Stimulated activated CD8-positive, alpha-beta memory T cell treated with anti-CD3 and anti-CD28 coated beads, Interleukin-12 subunit alpha, Interleukin-12 subunit beta, amount 100 ng/mL, for 1 hour (primary cell): ENCODE measurements around the gene ALDH8A1.
"Not testable (repeated sequence)": the region's sequence is repeated elsewhere in the genome, so short reads cannot be mapped to it uniquely, and the experiment has no call there.

Source experiments
- DNase-seq: peaks from one replicate; pipeline ENCODE4 v3.0.0-alpha.2; 2020; ENCODE audit warnings: low read depth

Gene ALDH8A1

DNA sequence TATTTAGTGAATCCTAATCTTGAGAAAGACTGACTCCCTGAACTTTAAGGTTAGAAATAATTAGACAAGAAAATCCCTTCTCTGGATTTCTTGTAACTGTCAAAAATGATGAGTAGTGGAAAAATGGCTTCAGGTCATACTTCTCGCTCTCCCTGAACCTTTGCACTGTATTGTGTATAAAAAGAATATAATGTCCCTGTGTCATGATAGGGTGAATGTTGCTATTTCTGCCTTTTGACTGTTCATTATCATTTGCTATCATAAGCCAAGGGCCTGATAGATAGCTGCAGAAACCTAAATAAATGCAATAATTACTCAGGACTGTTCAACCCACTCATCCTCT is 39.3 kb downstream of the ALDH8A1 start:
- DNase-seq: no peak

DNA sequence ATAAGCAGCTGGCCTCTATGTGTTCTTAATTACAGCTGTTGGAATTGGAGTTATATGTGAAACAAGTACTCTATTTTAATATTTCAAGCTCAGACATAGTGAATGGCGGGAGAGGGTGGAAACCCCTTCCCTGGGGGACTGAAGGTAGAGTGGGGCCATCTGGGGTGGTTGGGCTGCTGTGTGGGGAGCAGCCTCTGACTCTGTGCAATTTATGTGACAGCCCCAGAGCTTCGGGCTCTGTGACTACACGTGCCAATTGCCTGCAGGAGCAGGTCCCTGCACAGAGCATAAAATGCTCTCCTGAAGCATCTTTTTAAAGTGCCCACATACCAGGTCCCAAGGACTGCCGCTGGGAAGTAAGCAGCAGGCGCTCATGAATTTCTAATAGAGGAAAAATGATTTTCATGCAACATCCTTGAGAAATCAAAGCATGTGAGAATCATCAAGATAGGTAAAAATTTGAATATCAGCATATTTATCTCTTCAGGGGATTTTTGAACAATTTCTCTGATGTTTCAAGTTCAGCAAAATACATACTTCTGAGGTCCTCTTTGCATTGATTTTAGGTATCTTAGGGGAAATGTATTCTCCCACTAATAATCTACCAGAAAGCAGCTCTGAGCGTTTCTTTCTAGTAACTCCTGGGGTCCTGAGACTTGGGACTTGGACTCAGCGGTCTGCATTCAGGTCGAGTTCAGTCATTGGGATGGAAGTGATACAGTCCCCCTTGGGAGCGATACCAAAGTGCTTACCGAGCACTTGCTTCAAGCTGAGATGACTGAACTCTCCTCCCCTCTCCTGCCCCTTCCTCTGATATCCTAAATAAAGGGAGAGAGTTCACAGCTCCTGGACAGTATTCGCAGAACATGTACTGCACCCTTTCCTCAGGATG is 40.0 kb downstream of the ALDH8A1 start:
- DNase-seq: no peak

DNA sequence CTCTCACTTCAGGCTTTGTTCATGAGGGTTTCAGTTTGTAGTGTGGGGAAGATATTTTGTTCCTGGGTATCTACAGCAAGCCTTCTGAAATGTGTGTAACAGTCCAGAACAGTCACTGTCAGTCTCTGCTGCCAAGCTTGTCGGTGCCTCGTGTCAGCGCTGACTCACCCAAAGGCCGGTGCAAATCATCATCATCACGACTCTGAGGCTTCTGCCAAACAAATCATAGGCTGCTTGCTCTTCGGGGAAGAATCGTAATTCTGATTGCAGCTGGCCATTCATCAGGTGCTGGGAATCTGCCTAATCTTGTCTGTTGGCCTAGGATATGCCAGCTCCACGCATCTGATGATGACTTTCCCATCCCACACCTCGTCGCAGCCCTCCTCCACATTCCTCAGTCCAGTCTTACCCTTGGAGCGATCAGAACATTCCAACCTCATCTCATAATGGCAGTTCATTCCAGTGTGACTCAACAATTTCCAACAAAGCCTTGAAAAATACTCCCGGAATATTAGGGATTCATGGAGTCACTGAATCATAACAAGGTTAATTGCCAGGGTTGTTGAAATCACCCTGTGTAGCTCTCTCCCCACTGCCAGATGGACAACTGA is 40.9 kb downstream of the ALDH8A1 start:
- DNase-seq: no peak

DNA sequence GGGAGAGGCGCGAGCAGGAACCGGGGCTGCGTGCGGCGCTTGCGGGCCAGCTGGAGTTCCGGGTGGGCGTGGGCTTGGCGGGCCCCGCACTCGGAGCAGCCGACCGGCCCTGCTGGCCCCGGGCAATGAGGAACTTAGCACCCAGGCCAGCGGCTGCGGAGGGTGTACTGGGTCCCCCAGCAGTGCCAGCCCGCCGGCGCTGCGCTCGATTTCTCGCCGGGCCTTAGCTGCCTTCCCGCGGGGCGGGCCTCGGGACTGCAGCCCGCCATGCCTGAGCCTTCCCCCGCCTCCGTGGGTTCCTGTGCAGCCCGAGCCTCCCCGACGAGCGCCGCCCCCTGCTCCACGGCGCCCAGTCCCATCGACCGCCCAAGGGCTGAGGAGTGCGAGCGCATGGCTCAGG is 45.2 kb downstream of the ALDH8A1 start:
- not testable (repeated sequence) for DNase-seq

DNA sequence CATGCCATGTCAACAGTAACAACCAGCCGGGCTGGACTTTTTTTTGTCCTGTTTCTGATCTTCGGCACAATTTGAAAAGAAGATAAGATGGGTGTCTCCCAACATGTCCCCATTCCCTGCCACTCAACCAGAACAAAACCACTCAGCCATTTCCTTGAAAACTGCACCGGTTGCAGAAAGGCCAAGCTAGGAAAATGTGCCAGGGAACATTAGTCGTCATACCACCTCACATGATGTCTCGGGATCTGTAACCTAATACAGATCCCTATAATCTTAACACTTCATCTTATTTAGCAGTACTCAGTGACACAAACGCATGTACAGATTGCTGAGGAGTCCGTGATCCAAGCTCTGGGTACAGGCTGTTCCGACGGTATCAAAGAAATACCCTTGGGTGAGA is 46.5 kb downstream of the ALDH8A1 start:
- DNase-seq: no peak

DNA sequence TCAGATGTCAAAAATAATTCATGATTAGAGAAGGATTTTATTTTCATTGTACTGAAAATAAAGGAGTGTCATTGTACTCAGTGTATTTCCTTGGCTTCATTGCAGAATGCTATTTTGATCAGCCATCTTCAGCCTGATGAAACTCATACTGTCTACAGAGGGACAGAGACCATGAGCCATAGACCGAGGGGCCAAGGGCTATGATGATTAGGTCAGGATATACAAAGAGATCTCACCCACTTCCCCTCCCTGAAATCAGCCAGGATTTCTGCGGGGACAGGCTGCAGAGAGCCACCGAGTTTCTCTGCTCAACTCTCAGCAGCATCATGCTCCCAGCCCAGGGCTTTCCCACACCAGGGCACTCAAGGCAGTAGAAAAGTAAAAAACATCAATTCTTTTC is 47.0 kb downstream of the ALDH8A1 start:
- no peak for DNase-seq

DNA sequence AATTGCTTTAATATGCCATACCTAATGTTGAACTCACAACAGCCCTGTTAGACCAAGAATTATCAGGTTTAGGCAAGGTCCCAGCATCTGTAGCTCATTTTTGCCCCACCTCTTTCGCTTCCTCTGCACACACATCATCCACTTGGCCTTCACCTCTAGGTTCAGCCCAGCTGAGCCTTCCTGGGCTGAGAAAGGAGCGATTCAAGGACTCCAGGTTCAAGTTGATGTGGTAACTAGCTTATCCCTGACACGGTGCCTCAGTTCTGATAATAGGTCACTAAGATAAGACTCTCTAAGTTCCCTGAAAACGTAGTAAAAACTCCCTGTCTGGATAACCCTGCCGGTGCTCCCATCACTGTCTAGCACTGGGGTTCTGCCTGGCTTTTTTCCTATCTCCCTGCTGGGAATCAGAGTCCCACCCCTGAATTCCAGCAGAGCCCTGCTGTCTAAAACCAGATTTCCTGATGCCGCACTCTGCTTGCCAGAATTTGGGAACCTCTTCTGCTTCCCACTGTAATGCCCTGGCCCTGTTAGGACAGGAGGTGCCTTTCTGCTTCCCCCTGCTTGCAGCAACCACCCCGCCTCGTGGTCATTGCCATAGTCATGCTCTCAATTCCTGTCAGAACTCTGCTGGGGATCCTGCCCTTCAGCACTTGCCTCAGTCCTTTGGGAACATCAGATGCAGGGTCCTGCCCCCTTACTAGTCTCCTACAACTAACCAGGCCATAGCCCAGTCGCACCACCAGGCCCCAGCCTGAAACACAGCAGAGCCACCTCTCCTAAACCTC is 47.6 kb downstream of the ALDH8A1 start:
- DNase-seq: no peak

DNA sequence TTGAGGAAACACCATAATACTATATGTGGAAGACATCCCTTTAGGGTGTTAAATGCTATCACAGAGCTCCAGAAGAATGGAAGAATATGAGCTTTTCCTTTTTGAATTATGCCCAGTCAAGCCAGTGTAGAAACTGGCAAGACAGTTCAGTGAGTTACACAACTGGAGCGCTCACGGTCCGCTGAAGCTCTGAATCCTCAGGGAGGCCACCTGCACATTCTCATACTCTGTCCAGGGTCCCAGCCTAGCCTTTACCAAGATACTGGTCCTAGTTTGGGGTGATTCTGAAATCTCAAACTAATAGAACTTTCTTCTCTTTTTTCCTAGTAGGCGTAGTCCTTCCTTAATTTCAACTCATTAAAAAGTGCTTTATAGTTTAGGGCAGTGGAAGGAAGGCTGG is 51.3 kb downstream of the ALDH8A1 start:
- no peak for DNase-seq

DNA sequence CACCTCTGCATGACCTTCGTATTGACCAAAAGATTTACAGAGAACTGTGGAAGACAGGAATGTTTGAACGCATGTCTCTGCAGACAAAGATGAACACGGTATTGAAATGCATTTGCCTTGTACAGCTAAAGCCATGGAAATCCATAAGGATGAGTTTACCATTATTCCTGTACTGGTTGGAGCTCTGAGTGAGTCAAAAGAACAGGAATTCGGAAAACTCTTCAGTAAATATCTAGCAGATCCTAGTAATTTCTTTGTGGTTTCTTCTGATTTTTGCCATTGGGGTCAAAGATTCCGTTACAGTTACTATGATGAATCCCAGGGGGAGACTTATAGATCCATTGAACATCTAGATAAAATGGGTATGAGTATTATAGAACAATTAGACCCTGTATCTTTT is 51.7 kb downstream of the ALDH8A1 start:
- DNase-seq: not testable (repeated sequence)

DNA sequence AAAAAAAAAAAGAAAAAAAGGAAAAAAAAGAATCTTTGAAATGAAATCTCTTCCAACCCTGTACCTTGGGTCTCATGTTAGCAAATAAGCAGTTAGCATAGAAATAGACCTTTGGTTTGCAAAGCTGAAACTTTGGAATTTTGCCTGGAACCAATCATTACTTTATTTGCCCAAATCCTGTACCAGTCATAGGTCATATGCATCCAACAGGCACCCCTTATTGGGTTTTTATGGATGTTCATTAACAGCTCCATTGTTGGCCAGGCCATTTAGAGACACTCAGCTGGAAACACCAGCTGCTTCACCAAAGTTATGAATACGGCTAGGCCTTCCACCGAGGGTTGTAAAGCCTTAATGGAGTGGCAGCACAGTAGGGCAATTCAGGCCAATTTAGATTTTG is 53.0 kb downstream of the ALDH8A1 start:
- no peak for DNase-seq

DNA sequence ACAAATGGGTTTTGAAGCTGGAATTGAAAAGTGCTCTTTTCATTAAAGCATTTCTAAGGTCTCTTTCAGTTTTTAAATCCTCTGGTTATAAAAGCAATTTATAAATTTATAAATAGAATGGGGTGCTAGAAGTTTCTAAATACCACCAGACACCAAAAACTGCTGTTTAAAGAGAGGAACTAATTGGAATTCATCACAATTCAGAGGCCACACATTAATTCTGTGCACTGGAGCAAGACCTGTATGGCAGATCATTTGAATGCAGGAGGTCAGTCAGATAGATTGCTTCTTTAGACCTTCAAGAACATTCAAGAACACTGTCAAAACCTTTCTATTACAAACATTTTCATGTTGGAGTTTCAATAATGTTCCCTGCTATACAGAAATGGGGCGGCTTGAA is 55.1 kb downstream of the ALDH8A1 start:
- no peak for DNase-seq

DNA sequence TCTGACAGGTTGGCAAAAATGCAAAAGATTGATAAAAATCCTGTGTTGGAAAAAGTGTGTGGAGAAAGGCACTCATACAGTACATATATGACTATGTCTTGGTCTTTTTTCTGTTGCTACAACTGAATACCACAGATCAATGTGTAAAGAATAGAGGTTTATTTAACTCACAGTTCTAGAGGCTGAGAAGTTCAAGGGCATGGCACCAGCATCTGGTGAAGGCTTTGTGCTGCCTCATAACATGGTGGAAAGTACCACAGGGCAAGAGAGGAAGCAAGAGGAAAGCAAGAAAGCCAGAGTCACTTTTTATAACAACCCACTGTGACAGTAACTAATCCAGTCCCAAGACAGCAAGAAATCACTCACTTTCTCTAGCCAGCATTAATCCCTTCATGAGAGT is 57.5 kb downstream of the ALDH8A1 start:
- no peak for DNase-seq

DNA sequence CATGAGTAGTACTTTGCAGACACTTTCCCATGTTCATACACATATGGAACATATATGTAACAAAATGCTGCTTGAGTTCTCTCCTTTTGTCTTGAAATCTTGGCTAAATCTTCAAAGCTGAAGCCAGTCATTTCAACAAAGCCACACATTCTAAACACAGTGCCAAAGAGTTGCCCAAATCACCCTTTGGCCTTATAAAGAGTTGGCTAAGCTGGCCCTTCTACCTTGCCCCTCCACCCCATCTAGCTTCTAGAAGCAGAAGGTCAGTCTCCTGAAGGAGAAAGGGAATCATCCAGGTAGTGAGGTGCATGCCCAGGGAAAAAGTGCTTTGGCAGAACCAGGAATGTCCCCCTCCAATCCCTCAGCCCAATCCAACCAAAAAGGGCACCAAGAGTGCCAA is 58.3 kb downstream of the ALDH8A1 start:
- no peak for DNase-seq

DNA sequence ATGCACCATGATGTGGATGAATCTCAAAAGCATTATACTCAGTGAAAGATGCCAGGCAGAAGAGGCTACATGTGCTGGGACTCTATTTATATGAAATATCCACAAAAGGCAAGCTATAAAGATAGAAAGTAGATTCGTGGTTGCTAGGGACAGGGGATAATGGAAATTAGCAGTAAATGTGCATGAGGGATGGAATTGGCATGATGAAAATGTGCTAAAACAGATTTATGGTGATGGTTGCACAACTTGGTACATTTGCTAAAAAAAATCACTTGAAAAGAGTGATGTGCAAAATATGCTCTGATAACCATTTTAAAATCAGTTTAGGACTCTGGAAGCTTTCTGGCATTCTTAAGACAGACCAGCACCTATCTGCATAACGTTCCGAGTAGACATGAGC is 61.6 kb downstream of the ALDH8A1 start:
- DNase-seq: no peak

DNA sequence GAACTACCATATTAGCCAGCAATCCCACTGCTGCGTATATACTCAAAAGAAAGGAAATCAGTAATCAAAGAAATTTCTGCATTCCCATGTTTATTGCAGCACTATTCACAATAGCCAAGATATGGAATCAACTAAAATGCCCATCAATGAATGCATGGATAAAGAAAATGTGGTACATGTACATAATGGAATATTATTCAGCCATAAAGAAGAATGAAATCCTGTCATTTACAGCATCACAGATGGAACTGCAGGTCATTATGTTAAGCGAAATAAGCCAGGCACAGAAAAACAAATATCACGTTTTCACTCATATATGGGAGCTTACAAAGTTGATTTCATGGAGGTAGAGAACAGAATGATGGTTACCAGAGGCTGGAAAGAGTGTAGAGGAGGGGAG is 65.1 kb downstream of the ALDH8A1 start:
- DNase-seq: no peak

DNA sequence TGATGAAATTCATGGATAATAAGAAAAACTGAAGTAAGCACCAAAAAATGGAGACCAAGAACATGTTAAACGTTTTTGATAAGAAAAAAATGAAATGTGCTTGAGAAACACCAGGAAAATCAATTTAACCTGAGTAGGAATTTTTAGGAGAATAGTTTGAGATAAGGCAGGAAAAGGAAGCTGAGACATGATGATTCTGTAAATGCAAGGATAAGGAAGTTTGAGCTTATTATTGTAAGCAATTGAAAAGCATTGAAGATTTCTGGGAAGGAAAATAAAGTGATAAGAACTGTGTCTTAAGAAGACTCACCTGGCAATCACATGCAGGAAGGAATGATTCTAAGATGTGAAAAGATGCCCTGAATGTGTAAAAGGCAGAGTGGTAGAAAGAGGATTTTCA is 66.6 kb downstream of the ALDH8A1 start:
- DNase-seq: no peak

DNA sequence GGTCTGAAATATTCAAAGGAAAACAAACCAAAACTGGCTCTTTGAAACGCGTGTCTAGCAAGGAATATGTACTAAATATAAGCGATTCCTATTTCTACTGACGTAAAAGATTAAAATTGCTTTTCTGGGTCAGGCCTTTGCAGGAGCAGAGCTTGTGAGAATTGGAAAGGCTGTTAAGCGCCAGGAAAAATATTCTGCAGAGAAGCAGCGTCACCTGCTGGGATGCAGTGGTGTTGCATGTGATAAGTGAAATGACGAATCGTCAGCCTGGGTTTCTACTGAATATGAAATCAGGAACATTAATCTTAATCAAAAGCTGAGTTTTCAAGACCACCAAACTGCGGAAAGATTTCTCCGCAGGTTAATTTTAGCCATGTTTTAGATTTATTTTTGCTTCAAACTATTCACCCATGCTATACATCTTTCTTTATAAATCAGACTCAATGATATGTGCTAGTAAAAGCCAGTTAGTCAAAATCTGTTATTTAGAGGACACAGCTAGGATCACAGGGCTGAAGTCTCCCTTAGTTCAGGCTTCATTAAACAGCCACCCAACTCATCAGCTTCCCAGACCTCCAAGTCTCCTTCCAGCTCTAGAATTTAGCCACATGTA is 67.4 kb downstream of the ALDH8A1 start:
- DNase-seq: no peak

DNA sequence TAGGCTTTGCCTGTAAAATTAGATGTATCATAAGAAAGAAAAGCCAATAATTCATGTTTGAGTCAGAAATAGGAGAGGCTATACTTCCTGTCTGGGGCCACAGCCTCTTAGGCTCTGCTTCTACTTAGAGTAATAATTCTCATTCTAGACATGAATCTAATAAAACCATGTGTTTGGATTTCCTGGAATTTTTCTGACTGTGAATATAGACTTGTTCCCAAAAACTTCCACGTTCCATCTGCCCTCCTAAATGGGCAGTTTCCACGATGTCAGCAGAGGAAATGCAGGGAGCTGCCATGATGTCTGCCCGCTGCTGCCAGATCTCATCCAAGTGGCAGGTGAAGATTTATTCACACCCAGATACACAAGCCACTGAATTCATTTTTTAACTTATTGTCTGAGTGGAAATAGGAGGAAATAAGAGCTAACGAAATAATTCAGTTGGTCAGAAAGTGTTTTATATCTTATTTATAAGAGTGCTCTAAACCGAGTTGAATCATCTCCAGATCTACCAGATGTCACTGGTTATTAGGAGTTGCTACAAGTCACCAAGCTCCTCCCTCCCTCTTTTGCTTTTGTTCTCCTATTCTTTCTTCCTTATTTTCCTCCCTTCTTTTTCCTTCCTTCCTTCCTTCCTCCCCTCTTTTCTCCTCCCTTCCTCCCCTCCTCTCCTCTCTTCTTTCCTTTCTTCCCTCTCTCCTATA is 69.3 kb downstream of the ALDH8A1 start:
- DNase-seq: no peak

DNA sequence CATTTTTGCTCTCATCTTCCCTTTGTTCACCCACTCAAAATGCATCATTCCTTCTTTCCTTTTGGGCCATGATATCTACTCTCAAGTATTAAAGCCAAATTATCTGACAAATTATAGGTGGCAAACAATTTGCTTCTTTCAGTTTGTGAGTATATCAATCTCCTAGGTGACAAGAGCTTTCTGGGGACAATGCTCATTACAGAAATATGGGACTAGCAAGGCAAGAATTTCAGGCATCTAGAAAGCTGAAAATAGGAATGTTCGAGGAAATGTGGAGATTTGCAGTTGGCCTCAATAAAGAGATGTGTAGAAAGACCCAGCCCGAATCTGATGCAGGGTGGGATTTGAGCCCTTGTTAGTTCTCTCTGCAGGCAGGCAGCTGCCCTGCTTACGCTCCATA is 71.8 kb downstream of the ALDH8A1 start:
- DNase-seq: no peak

DNA sequence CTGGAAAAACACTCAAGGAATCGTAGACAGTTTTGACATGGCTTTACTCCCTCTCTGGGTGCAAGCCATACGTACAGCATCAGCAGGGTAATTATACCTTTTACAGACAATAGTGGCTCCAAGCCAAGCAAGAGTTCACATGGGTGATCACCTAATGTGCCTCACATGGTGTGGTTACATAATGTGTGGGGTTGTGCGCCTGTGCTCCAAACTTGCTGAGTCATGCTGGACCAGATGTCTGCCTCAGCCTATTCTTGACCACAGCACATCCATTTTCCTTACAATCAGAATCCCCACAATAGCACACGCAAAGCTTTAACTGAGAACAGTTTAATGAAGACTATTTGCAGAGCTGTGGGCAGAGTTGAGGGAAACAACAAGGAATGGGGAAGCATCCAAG is 74.5 kb downstream of the ALDH8A1 start:
- DNase-seq: no peak

DNA sequence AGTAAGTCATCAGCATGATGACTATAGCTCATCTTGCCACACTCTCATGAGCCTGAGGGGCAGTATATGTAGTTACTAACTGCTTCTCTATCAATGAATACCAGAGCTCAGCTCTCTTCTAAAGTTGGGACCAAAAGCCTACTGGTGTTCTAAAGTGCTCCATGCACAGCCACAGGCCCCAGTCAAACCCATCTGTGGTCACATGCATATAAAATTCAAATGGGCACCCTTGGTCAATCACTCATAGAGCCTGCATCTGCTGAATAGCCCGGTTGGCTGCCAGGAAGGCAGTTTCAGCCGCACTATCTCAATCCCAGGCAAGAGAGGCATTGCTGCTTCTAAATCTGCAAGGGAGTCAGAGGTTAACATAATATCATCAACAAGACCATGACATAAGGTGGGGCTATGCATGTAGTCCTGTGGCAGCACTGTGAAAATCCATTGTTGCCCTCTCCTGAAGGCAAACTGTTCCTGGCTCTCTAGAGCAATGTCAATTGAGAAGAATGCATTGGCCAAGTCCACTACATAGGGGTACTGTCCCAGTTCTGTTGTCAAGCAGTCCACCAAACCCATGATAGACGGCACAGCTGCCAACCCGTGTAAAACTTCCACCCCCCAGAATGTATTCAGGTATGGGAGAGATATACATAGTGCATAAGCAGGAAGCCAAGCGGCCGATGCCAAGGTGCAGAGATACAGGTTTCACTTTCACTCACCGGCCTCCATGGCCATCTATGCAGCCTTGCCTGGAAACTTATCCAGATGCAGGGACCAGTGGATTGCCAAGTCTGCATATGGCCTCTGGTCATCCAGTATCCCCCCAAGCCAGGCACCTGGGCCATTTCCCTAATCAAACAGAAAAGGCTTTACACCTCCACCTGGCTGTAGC is 76.2 kb downstream of the ALDH8A1 start:
- no peak for DNase-seq
